Activated CD8-positive, alpha-beta memory T cell treated with anti-CD3 and anti-CD28 coated beads for 4 hours (primary cell): ENCODE data around the gene AKR7A3.

Experiments
- DNase-seq, 2 donors: peaks; one replicate each; pipeline ENCODE4 v3.0.0-alpha.2; 2020; ENCODE audit warnings: low read depth in 2 of 2

Gene AKR7A3

GRCh38 chr1:19254416-19254815, 34.2 kb downstream of the AKR7A3 start:
- DNase-seq = no peak

GRCh38 chr1:19251305-19252196, 37.0 kb downstream of the AKR7A3 start, which contains the start of the genes EMC1 and MRTO4:
Gene EMC1, minus strand, starts transcription at chr1:19251524. Its CDS starts 15 bp downstream, at chr1:19251509.
Gene MRTO4, plus strand, starts transcription at chr1:19251805. Its CDS starts 31 bp downstream, at chr1:19251836.
- peak; percentile 74 to 78 for DNase-seq

- no peak for DNase-seq
Measured at GRCh38 chr1:19250629-19251304, 37.8 kb downstream of the AKR7A3 start.

GRCh38 chr1:19240673-19241538, 47.7 kb downstream of the AKR7A3 start:
- DNase-seq = peak; percentile 17 to 29

- DNase-seq = no peak
Measured at GRCh38 chr1:19239876-19240275, 48.7 kb downstream of the AKR7A3 start.

- no peak for DNase-seq
Measured at GRCh38 chr1:19234224-19234623, 54.3 kb downstream of the AKR7A3 start.
